ENCODE data around the gene FAM168A. TPM values are rescaled to one million over a fixed set of nuclear protein-coding genes. Genes with fewer than 3 reads are reported as not detected.

FAM168A gene
- total RNA-seq, 4 donors from 2014 or later, result 28.8 to 53.5 (median 30.6) TPM

- H3K27ac ChIP-seq, result peak overlapping the region in 1 of 4 donors; percentile 28
- H3K9me3 ChIP-seq, result no peaks in the 10 kb centered on the region
- no peak overlapping the region for H3K4me3 ChIP-seq
- H3K36me3 ChIP-seq, result peaks cover 3 to 68% (median 3%) of the 10 kb centered on the region in 3 donors
- TF ChIP-seq EP300 (IDR thresholded peaks at IDR 0.05), result no peak
- no peak for TF ChIP-seq POLR2A (IDR thresholded peaks at IDR 0.05)
- TF ChIP-seq CTCF (IDR thresholded peaks at IDR 0.05), result no peak
- peaks cover 0 to 6% (median 5%) of the 10 kb centered on the region in 4 donors for H3K4me1 ChIP-seq
- WGBS, 2 donors, result 72 to 74% methylated on average over 18 to 20 of the region's 20 CpGs
- H3K27me3 ChIP-seq, result no peaks in the 10 kb centered on the region
- DNase-seq (ENCODE audit: low spot score in 2 of 2), result no peak
These were observed 230.4 kb downstream of the FAM168A start for GRCh38 chr11:73367482-73368024.

GRCh38 chr11:73366953-73367352, 231.0 kb downstream of the FAM168A start:
- Histone ChIP-seq H3K27me3 (no peaks in the 10 kb centered on the region), H3K27ac (no peak overlapping the region), H3K4me1 (peaks cover 0 to 6% (median 5%) of the 10 kb centered on the region in 4 donors), H3K36me3 (peaks cover 3 to 74% (median 4%) of the 10 kb centered on the region in 3 donors), H3K9me3 (no peaks in the 10 kb centered on the region), H3K4me3 (no peak overlapping the region)
- no peak for DNase-seq (ENCODE audit: low spot score in 2 of 2)
- TF ChIP-seq EP300 (IDR thresholded peaks at IDR 0.05) (no peak), CTCF (IDR thresholded peaks at IDR 0.05) (no peak), POLR2A (IDR thresholded peaks at IDR 0.05) (no peak)
- WGBS, 2 donors, result 73 to 74% methylated on average over 6 of the region's 6 CpGs

- H3K36me3 ChIP-seq, result peaks cover 3 to 81% (median 4%) of the 10 kb centered on the region in 3 donors
- no peak overlapping the region for H3K27ac ChIP-seq
- no peaks in the 10 kb centered on the region for H3K9me3 ChIP-seq
- 88 to 96% methylated on average over 4 of the region's 4 CpGs for WGBS, 2 donors
- TF ChIP-seq POLR2A (IDR thresholded peaks at IDR 0.05), result no peak
- TF ChIP-seq EP300 (IDR thresholded peaks at IDR 0.05), result no peak
- TF ChIP-seq CTCF (IDR thresholded peaks at IDR 0.05), result no peak
- H3K27me3 ChIP-seq, result no peaks in the 10 kb centered on the region
- no peak overlapping the region for H3K4me3 ChIP-seq
- no peak for DNase-seq (ENCODE audit: low spot score in 2 of 2)
- peaks cover 0 to 6% (median 5%) of the 10 kb centered on the region in 4 donors for H3K4me1 ChIP-seq
These were observed 231.7 kb downstream of the FAM168A start for GRCh38 chr11:73366265-73366610.

- TF ChIP-seq EP300 (IDR thresholded peaks at IDR 0.05), result no peak
- no peak for TF ChIP-seq CTCF (IDR thresholded peaks at IDR 0.05)
- no peak for TF ChIP-seq POLR2A (IDR thresholded peaks at IDR 0.05)
- WGBS, 2 donors, result 82 to 95% methylated on average over 19 to 22 of the region's 24 CpGs
- Histone ChIP-seq H3K4me1 (peaks cover 0 to 6% (median 5%) of the 10 kb centered on the region in 4 donors), H3K36me3 (peaks cover 3 to 87% (median 4%) of the 10 kb centered on the region in 3 donors), H3K9me3 (no peaks in the 10 kb centered on the region), H3K4me3 (no peak overlapping the region), H3K27ac (no peak overlapping the region), H3K27me3 (no peaks in the 10 kb centered on the region)
- DNase-seq (ENCODE audit: low spot score in 2 of 2), result no peak
These were observed 232.3 kb downstream of the FAM168A start for GRCh38 chr11:73365352-73366264.

- Histone ChIP-seq H3K9me3 (no peaks in the 10 kb centered on the region), H3K4me1 (peaks cover 0 to 14% (median 5%) of the 10 kb centered on the region in 4 donors), H3K27ac (no peak overlapping the region), H3K4me3 (no peak overlapping the region), H3K27me3 (no peaks in the 10 kb centered on the region), H3K36me3 (peaks cover 3 to 95% (median 4%) of the 10 kb centered on the region in 3 donors)
- TF ChIP-seq POLR2A (IDR thresholded peaks at IDR 0.05), result no peak
- TF ChIP-seq EP300 (IDR thresholded peaks at IDR 0.05), result no peak
- no peak for TF ChIP-seq CTCF (IDR thresholded peaks at IDR 0.05)
- 82 to 92% methylated on average over 5 to 7 of the region's 9 CpGs for whole genome bisulfite sequencing, 2 donors
- no peak for DNase-seq (ENCODE audit: low spot score in 2 of 2)
These were observed 234.8 kb downstream of the FAM168A start for GRCh38 chr11:73363147-73363546.

All from tibial nerve (tissue), 4 donors.